ENCODE measurements around the gene DUOX2.
"Not testable (repeated sequence)": the region's sequence is repeated elsewhere in the genome, so short reads cannot be mapped to it uniquely, and the experiment has no call there.

DUOX2 gene

DNA sequence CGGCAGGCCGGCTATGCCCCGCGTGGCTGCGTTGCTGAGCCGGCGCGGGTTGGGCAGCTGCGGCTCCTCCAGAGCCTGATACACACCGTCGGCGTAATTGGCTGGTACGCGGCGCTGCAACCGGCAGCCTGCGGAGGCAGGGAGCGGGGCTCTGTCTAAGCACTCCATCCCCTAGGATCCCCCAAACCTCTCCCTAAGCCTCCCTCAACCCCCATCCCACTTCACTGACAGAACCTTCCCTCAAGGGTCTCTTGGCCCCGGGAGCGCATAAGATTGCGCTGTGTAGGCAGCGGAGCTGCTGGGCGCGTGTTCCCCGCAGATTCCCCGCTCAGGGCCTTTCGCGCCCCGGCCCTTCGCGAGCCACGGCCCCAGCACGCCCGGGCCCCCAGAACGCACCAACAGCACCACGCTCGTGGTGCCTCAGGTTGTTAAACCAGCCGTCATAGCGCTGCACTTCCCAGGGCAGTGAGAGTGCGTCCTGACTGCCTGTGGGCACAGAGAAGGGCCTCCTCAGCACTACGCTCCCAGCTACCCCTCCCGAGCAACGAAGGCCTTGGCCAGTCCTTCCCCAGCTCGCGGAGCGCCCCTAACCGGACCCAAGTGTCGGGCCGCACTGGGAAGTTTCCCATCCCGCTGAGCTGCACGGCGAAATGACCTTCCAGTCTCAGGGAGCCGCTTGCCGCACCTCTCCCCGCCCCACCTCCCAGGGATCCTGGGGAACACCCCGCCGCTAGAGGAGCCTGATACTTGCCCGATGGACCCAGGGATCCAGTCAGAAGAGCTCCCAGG is 1.2 kb downstream of the DUOX2 start:
- Histone ChIP-seq H3K27me3 (ENCODE audit: control insufficient read depth in 5 of 5, insufficient read depth in 4 of 5, low read length in 5 of 5) (peaks cover 62 to 88% (median 84%) of the 10 kb centered on the region in 5 donors), H3K9ac (ENCODE audit: low read length in 5 of 5) (no peak overlapping the region), H3K36me3 (ENCODE audit: control insufficient read depth in 5 of 5, insufficient read depth in 5 of 5, low read length in 5 of 5) (no peaks in the 10 kb centered on the region), H3K27ac (ENCODE audit: low read depth, low read length) (no peak overlapping the region), H3K4me3 (ENCODE audit: low read depth in 1 of 5, low read length in 5 of 5) (peak overlapping the region in 2 of 5 donors; percentile 9 to 17), H3K9me3 (ENCODE audit: control insufficient read depth in 5 of 5, low read length in 5 of 5) (no peaks in the 10 kb centered on the region), H3K4me1 (ENCODE audit: control insufficient read depth in 5 of 5, insufficient read depth in 5 of 5, low read length in 5 of 5) (peaks cover 1 to 32% (median 32%) of the 10 kb centered on the region in 5 donors)

- peaks cover 1 to 26% (median 26%) of the 10 kb centered on the region in 5 donors for H3K4me1 ChIP-seq (ENCODE audit: control insufficient read depth in 5 of 5, insufficient read depth in 5 of 5, low read length in 5 of 5)
- H3K27me3 ChIP-seq (ENCODE audit: control insufficient read depth in 5 of 5, insufficient read depth in 4 of 5, low read length in 5 of 5): peaks cover 57 to 83% (median 78%) of the 10 kb centered on the region in 5 donors
These were observed 1.8 kb downstream of the DUOX2 start for GRCh38 chr15:45112143-45112590.

GRCh38 chr15:45111390-45112142 is 2.4 kb downstream of the DUOX2 start:
- H3K27me3 ChIP-seq (ENCODE audit: control insufficient read depth in 5 of 5, insufficient read depth in 4 of 5, low read length in 5 of 5): peaks cover 52 to 80% (median 72%) of the 10 kb centered on the region in 5 donors
- no peak overlapping the region for H3K4me3 ChIP-seq (ENCODE audit: low read depth in 1 of 5, low read length in 5 of 5)
- H3K9ac ChIP-seq (ENCODE audit: low read length in 5 of 5): no peak overlapping the region
- no peaks in the 10 kb centered on the region for H3K36me3 ChIP-seq (ENCODE audit: control insufficient read depth in 5 of 5, insufficient read depth in 5 of 5, low read length in 5 of 5)
- no peaks in the 10 kb centered on the region for H3K9me3 ChIP-seq (ENCODE audit: control insufficient read depth in 5 of 5, low read length in 5 of 5)
- H3K27ac ChIP-seq (ENCODE audit: low read depth, low read length): no peak overlapping the region
- H3K4me1 ChIP-seq (ENCODE audit: control insufficient read depth in 5 of 5, insufficient read depth in 5 of 5, low read length in 5 of 5): peaks cover 1 to 20% (median 20%) of the 10 kb centered on the region in 5 donors

More at GRCh38 chr15:45112143-45112590, 1.8 kb downstream of the DUOX2 start:
- Histone ChIP-seq H3K9ac (ENCODE audit: low read length in 5 of 5) (no peak overlapping the region), H3K27ac (ENCODE audit: low read depth, low read length) (no peak overlapping the region), H3K4me3 (ENCODE audit: low read depth in 1 of 5, low read length in 5 of 5) (peak overlapping the region in 1 of 5 donors; percentile 17), H3K9me3 (ENCODE audit: control insufficient read depth in 5 of 5, low read length in 5 of 5) (no peaks in the 10 kb centered on the region), H3K36me3 (ENCODE audit: control insufficient read depth in 5 of 5, insufficient read depth in 5 of 5, low read length in 5 of 5) (no peaks in the 10 kb centered on the region)

DNA sequence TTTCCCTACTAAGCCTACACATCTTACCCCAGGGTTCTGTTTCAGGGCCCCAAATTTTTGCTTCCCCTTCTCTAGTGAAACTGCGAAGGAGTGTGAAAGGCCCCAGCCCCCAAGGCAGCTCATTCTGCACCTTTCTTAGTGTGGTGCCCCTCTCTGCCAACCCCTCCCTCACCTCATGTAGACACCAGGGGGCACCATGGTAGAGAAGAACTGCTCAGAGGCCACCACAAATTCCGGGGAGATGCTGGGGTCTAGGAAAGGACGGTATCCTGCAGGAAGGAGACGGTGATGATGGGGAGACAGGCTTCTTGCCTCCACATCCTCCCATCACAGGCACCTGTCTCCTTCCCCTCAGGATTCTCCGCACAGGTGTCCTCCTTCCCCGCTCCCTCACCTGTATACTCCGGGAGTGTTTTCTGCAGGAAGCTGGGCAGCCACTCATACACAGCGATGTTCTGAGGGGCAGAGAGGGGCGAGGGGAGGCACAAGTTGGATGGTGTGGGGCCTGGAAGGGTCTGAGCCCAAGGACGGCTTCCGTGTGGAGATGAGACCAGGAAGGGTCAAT is 3.6 kb downstream of the DUOX2 start:
- no peak overlapping the region for H3K9ac ChIP-seq (ENCODE audit: low read length in 5 of 5)
- no peak overlapping the region for H3K27ac ChIP-seq (ENCODE audit: low read depth, low read length)
- no peaks in the 10 kb centered on the region for H3K36me3 ChIP-seq (ENCODE audit: control insufficient read depth in 5 of 5, insufficient read depth in 5 of 5, low read length in 5 of 5)
- H3K9me3 ChIP-seq (ENCODE audit: control insufficient read depth in 5 of 5, low read length in 5 of 5): no peaks in the 10 kb centered on the region
- H3K4me3 ChIP-seq (ENCODE audit: low read depth in 1 of 5, low read length in 5 of 5): no peak overlapping the region
- H3K27me3 ChIP-seq (ENCODE audit: control insufficient read depth in 5 of 5, insufficient read depth in 4 of 5, low read length in 5 of 5): peaks cover 39 to 72% (median 60%) of the 10 kb centered on the region in 5 donors
- H3K4me1 ChIP-seq (ENCODE audit: control insufficient read depth in 5 of 5, insufficient read depth in 5 of 5, low read length in 5 of 5): peaks cover 0 to 19% (median 16%) of the 10 kb centered on the region in 5 donors

DNA sequence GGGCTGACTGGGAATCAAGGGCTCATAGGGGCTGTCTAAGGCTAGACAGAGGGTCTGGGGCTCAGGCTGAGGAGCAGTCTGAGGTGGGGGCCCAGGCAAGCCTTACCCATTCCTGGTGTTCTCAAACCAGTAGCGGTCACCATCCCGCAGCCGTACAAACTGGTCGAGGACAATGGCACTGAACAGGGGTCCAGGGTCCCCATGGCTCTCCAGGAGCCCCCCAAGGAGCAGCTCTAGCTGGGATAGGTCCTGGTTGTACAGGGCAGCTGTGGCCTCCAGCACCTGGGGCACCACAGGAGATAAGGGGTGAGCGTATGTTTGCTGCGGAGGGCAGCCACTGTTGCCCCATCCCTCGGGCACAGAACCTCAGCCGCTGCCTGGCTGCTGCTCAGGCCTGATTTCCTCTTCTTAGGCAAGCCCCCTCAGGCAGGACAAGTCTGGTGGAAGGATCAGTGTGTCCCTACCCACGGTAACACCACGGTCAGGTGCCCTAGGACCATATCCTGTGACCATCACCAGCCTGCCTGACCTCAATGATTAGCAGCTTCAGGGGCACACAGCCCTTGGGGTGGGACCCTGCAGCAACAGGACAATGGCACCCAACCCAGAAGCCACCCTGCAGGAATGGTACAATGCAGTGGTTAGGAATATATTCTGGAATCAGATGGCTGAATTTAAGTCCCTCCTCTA is 5.9 kb downstream of the DUOX2 start:
- Histone ChIP-seq H3K9me3 (ENCODE audit: control insufficient read depth in 5 of 5, low read length in 5 of 5) (no peaks in the 10 kb centered on the region), H3K36me3 (ENCODE audit: control insufficient read depth in 5 of 5, insufficient read depth in 5 of 5, low read length in 5 of 5) (no peaks in the 10 kb centered on the region), H3K9ac (ENCODE audit: low read length in 5 of 5) (no peak overlapping the region), H3K27me3 (ENCODE audit: control insufficient read depth in 5 of 5, insufficient read depth in 4 of 5, low read length in 5 of 5) (peaks cover 19 to 50% (median 38%) of the 10 kb centered on the region in 5 donors), H3K4me1 (ENCODE audit: control insufficient read depth in 5 of 5, insufficient read depth in 5 of 5, low read length in 5 of 5) (peaks cover 0 to 12% (median 10%) of the 10 kb centered on the region in 5 donors), H3K27ac (ENCODE audit: low read depth, low read length) (no peak overlapping the region), H3K4me3 (ENCODE audit: low read depth in 1 of 5, low read length in 5 of 5) (no peak overlapping the region)

GRCh38 chr15:45106002-45106790 is 7.8 kb downstream of the DUOX2 start:
- H3K9me3 ChIP-seq (ENCODE audit: control insufficient read depth in 5 of 5, low read length in 5 of 5): no peaks in the 10 kb centered on the region
- no peak overlapping the region for H3K4me3 ChIP-seq (ENCODE audit: low read depth in 1 of 5, low read length in 5 of 5)
- no peak overlapping the region for H3K9ac ChIP-seq (ENCODE audit: low read length in 5 of 5)
- H3K27me3 ChIP-seq (ENCODE audit: control insufficient read depth in 5 of 5, insufficient read depth in 4 of 5, low read length in 5 of 5): peaks cover 9 to 35% (median 22%) of the 10 kb centered on the region in 5 donors
- no peaks in the 10 kb centered on the region for H3K36me3 ChIP-seq (ENCODE audit: control insufficient read depth in 5 of 5, insufficient read depth in 5 of 5, low read length in 5 of 5)
- no peak overlapping the region for H3K27ac ChIP-seq (ENCODE audit: low read depth, low read length)
- H3K4me1 ChIP-seq (ENCODE audit: control insufficient read depth in 5 of 5, insufficient read depth in 5 of 5, low read length in 5 of 5): no peaks in the 10 kb centered on the region

GRCh38 chr15:45105586-45105985 is 8.4 kb downstream of the DUOX2 start:
- Histone ChIP-seq H3K27ac (ENCODE audit: low read depth, low read length) (no peak overlapping the region), H3K36me3 (ENCODE audit: control insufficient read depth in 5 of 5, insufficient read depth in 5 of 5, low read length in 5 of 5) (no peaks in the 10 kb centered on the region), H3K4me1 (ENCODE audit: control insufficient read depth in 5 of 5, insufficient read depth in 5 of 5, low read length in 5 of 5) (no peaks in the 10 kb centered on the region), H3K9me3 (ENCODE audit: control insufficient read depth in 5 of 5, low read length in 5 of 5) (no peaks in the 10 kb centered on the region), H3K9ac (ENCODE audit: low read length in 5 of 5) (no peak overlapping the region), H3K4me3 (ENCODE audit: low read depth in 1 of 5, low read length in 5 of 5) (no peak overlapping the region), H3K27me3 (ENCODE audit: control insufficient read depth in 5 of 5, insufficient read depth in 4 of 5, low read length in 5 of 5) (peaks cover 9 to 33% (median 22%) of the 10 kb centered on the region in 5 donors)

DNA sequence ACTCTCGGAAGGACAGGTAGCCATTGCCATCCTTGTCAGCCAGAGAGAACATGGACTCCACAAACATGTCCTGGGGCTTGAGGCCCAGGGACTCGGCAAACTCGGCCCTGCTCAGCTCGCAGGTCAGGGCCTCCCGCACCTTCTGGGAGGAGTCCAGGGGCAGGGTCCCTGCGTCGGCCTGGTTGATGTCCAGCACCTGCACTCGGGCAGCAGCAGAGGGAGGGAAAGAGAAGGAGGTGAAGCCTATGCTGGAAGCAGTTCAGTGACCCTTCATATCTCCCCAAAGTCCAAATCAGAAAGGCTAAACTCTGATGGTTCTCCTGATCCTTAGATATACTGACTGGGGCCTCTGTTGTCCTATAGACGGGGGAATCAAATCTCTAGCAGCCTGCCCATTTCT is 9.8 kb downstream of the DUOX2 start:
- H3K4me1 ChIP-seq (ENCODE audit: control insufficient read depth in 5 of 5, insufficient read depth in 5 of 5, low read length in 5 of 5); H3K27ac ChIP-seq (ENCODE audit: low read depth, low read length); H3K9ac ChIP-seq (ENCODE audit: low read length in 5 of 5); H3K36me3 ChIP-seq (ENCODE audit: control insufficient read depth in 5 of 5, insufficient read depth in 5 of 5, low read length in 5 of 5); H3K9me3 ChIP-seq (ENCODE audit: control insufficient read depth in 5 of 5, low read length in 5 of 5); H3K4me3 ChIP-seq (ENCODE audit: low read depth in 1 of 5, low read length in 5 of 5): not testable (repeated sequence)
- H3K27me3 ChIP-seq (ENCODE audit: control insufficient read depth in 5 of 5, insufficient read depth in 4 of 5, low read length in 5 of 5): peaks cover 0 to 19% (median 9%) of the 10 kb centered on the region in 5 donors

DNA sequence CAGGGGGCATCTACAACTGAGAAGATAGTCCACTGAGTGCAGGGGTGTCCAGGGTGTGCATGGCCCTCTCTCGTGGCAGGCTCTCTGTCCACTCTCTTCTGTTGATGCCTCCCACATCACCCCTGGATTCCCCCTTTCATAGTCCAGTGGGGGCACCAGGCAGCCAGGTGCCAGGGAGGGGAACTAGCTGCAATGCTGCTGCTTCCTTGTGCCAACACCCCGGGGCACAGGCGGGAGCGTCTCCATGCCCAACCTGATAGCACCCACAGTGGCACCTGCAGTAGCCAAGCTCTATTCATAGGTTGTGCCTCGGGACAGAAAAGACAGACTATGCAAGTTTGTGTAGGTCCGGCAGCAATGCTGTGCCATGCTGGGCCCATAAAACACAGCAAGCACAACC is 11.7 kb downstream of the DUOX2 start:
- no peaks in the 10 kb centered on the region for H3K4me1 ChIP-seq (ENCODE audit: control insufficient read depth in 5 of 5, insufficient read depth in 5 of 5, low read length in 5 of 5)
- no peak overlapping the region for H3K4me3 ChIP-seq (ENCODE audit: low read depth in 1 of 5, low read length in 5 of 5)
- H3K9ac ChIP-seq (ENCODE audit: low read length in 5 of 5): no peak overlapping the region
- no peaks in the 10 kb centered on the region for H3K36me3 ChIP-seq (ENCODE audit: control insufficient read depth in 5 of 5, insufficient read depth in 5 of 5, low read length in 5 of 5)
- peaks cover 0 to 8% (median 0%) of the 10 kb centered on the region in 5 donors for H3K27me3 ChIP-seq (ENCODE audit: control insufficient read depth in 5 of 5, insufficient read depth in 4 of 5, low read length in 5 of 5)
- no peak overlapping the region for H3K27ac ChIP-seq (ENCODE audit: low read depth, low read length)
- no peaks in the 10 kb centered on the region for H3K9me3 ChIP-seq (ENCODE audit: control insufficient read depth in 5 of 5, low read length in 5 of 5)

Measured in subcutaneous abdominal adipose tissue (tissue), 5 donors.